GM12892 (cell line): ENCODE measurements around the gene CDK3.

Experiments
- POLR2A ChIP-seq: IDR thresholded peaks from 2 replicates; pipeline ENCODE4 v1.6.1; 2011; ENCODE audit warnings: low read depth, low read length, control low read depth
- POLR2AphosphoS5 ChIP-seq: IDR thresholded peaks from 2 replicates; pipeline ENCODE4 v1.6.1; 2011; ENCODE audit warnings: low read depth, low read length, control low read depth
- TAF1 ChIP-seq: IDR thresholded peaks from 2 replicates; pipeline ENCODE4 v1.6.1; 2011; ENCODE audit warnings: low read depth, mild to moderate bottlenecking, control low read depth, low read length, borderline replicate concordance

- TF ChIP-seq TAF1: no peak
- no peak for TF ChIP-seq POLR2A
- TF ChIP-seq POLR2AphosphoS5: no peak
Observed at GRCh38 chr17:76049239-76049638, 48.6 kb downstream of the CDK3 start.
